Measurements from ENCODE around the gene CCND1. TPM values are rescaled to one million over a fixed set of nuclear protein-coding genes. Genes with fewer than 3 reads are reported as not detected.

Gene CCND1
- total and polyA plus RNA-seq, 5 donors: 55.9 to 149 (median 135) TPM

DNA sequence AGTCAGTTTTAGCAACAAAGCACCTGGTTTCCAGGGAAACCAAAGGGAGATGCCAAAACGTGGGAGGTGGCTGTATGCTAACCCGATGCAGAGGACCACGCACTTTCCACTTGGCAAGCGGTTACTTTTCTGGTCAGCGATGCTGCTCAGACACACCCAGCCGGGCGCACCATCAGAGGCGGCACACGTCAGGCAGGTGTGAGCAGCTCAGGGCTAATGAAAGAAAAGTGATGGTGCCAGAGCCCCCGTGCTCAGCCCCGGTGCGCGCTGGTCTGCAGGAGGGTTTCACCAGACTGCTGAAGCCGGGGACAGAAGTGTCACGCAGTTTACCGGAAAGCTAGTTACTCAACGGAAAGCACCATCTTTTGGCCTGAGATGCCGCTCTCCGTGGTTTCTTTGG is 28.5 kb downstream of the CCND1 start:
- no peak overlapping the region for H3K4me3 ChIP-seq (ENCODE audit: low read length)
- H3K9me3 ChIP-seq (ENCODE audit: control insufficient read depth, low read length): no peaks in the 10 kb centered on the region
- no peak for ATAC-seq
- intact Hi-C loops (cut with DNase I): loop anchor here in 2 of 4 donors (5.0 kb wide), 2 partner anchors 567 to 572 kb away; no protein-coding TSS in a partner anchor
- no peak overlapping the region for H3K27ac ChIP-seq (ENCODE audit: low read length)
- 88% methylated on average over 19 of the region's 19 CpGs for WGBS
- DNase-seq: peak in 2 of 3 donors; percentile 55 to 64
- no peaks in the 10 kb centered on the region for H3K27me3 ChIP-seq (ENCODE audit: control insufficient read depth, insufficient read depth)
- H3K4me1 ChIP-seq (ENCODE audit: control insufficient read depth, insufficient read depth, low read length): peaks cover 3% of the 10 kb centered on the region

GRCh38 chr11:69670158-69670845 is 29.3 kb downstream of the CCND1 start:
- WGBS: 28% methylated on average over 18 of the region's 18 CpGs
- DNase-seq: peak; percentile 85 to 94 (median 94)
- H3K9me3 ChIP-seq (ENCODE audit: control insufficient read depth, low read length): no peaks in the 10 kb centered on the region
- no peaks in the 10 kb centered on the region for H3K27me3 ChIP-seq (ENCODE audit: control insufficient read depth, insufficient read depth)
- peak; percentile 65 to 67 for ATAC-seq
- no peak overlapping the region for H3K4me3 ChIP-seq (ENCODE audit: low read length)
- H3K4me1 ChIP-seq (ENCODE audit: control insufficient read depth, insufficient read depth, low read length): peaks cover 3% of the 10 kb centered on the region
- H3K27ac ChIP-seq (ENCODE audit: low read length): no peak overlapping the region
- intact Hi-C loops (cut with DNase I): no loop called here

DNA sequence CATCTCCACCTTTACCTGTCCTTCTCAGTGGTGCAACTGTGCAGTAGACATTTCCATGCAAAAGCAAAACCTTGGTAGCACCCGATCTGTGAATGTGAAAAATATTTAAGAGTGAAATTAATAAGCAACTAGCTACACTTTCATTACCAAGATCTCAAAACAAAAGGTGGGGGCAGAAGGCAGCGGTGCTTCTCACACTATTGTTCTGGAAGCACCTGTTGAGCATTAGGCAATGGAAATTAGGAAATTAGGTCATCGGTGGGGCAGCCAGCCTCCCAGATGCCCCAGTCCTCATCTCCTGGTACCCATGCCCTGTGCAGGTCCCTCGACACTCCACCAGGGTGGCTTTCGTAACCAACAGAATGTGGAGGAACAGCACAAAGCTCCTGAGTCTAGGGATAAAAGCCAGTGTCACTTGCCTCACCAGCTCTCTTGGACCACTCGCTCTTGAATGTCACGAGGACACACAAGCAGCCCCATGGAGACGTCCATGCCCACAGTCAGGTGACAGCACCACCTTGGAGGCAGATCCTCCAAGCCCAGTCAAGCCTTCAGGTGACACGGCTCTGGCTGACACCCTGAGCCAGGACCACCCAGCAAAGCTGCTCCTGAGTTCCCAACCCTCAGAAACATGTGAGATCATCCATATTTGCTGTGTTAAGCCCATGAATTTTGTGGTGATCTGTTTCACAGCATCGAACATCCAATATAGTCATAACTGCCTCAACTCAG is 30.9 kb downstream of the CCND1 start:
- no peaks in the 10 kb centered on the region for H3K9me3 ChIP-seq (ENCODE audit: control insufficient read depth, low read length)
- peak in 1 of 3 donors; percentile 30 for DNase-seq
- intact Hi-C loops (cut with DNase I): no loop called here
- H3K27me3 ChIP-seq (ENCODE audit: control insufficient read depth, insufficient read depth): no peaks in the 10 kb centered on the region
- H3K27ac ChIP-seq (ENCODE audit: low read length): no peak overlapping the region
- no peak for ATAC-seq
- WGBS: 82% methylated on average over 10 of the region's 10 CpGs
- H3K4me1 ChIP-seq (ENCODE audit: control insufficient read depth, insufficient read depth, low read length): peaks cover 3% of the 10 kb centered on the region
- H3K4me3 ChIP-seq (ENCODE audit: low read length): no peak overlapping the region

DNA sequence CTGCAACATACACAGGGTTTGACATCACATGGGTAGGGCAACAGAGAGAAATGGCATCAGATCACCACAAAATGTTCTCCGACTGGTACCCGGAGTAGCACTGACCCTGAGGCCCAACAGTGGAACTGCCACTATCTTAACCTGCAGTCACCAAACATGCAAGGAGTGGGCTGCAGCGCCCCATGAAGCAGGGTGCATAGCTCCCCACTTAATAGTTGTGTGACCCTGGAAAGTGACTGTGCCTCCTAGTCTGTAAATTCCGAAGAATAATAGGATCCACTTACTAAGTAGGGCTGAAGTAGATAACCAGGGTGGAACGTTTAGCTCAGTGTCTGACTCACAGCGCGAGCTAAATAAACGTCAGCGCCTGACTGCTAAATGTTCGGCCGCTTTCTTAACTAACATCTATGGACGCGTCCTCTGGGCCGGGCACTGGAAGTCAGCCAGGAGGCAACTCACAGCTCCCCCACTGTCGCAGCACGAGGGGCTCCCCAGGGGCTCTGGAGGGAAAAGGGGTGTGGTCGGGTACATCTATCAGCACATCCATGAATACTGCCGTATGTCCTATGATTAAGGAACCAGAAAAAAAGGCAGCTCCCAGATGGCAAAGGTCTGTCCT is 33.4 kb downstream of the CCND1 start:
- H3K9me3 ChIP-seq (ENCODE audit: control insufficient read depth, low read length): no peaks in the 10 kb centered on the region
- intact Hi-C loops (cut with DNase I): no loop called here
- H3K4me3 ChIP-seq (ENCODE audit: low read length): peak overlapping the region; percentile 54
- H3K27me3 ChIP-seq (ENCODE audit: control insufficient read depth, insufficient read depth): no peaks in the 10 kb centered on the region
- WGBS: 17% methylated on average over 18 of the region's 18 CpGs
- peaks cover 3% of the 10 kb centered on the region for H3K4me1 ChIP-seq (ENCODE audit: control insufficient read depth, insufficient read depth, low read length)
- ATAC-seq (peak; percentile 8 to 53), DNase-seq (peak; percentile 72 to 80 (median 73))
- peak overlapping the region; percentile 71 for H3K27ac ChIP-seq (ENCODE audit: low read length)

- 4% methylated on average over 72 of the region's 72 CpGs for WGBS
- Histone ChIP-seq H3K9me3 (ENCODE audit: control insufficient read depth, low read length) (no peaks in the 10 kb centered on the region), H3K27me3 (ENCODE audit: control insufficient read depth, insufficient read depth) (no peaks in the 10 kb centered on the region), H3K27ac (ENCODE audit: low read length) (peak within 1 kb of the TSS; percentile 71), H3K4me3 (ENCODE audit: low read length) (peak within 1 kb of the TSS; percentile 54), H3K4me1 (ENCODE audit: control insufficient read depth, insufficient read depth, low read length) (peaks cover 3% of the 10 kb centered on the region)
- peak; percentile 98 to 99 for ATAC-seq
- intact Hi-C loops (cut with DNase I): no loop called here
- DNase-seq: peak; percentile 97 to 99 (median 99)
These were observed 34.1 kb downstream of the CCND1 start, which contains the start of gene LTO1 for GRCh38 chr11:69674886-69675714. TSS of gene LTO1 (minus strand) at chr11:69675353. CDS start at chr11:69675239, 114 bp downstream.

GRCh38 chr11:69677749-69678148 is 36.8 kb downstream of the CCND1 start:
- WGBS: 51% methylated on average over 2 of the region's 2 CpGs

GRCh38 chr11:69680688-69681087 is 39.7 kb downstream of the CCND1 start:
- DNase-seq: no peak
- ATAC-seq: no peak

More at GRCh38 chr11:69677749-69678148, 36.8 kb downstream of the CCND1 start:
- ATAC-seq (no peak), DNase-seq (no peak)
- Histone ChIP-seq H3K4me3 (ENCODE audit: low read length) (no peak overlapping the region), H3K27me3 (ENCODE audit: control insufficient read depth, insufficient read depth) (no peaks in the 10 kb centered on the region), H3K9me3 (ENCODE audit: control insufficient read depth, low read length) (no peaks in the 10 kb centered on the region), H3K27ac (ENCODE audit: low read length) (no peak overlapping the region), H3K4me1 (ENCODE audit: control insufficient read depth, insufficient read depth, low read length) (peaks cover 3% of the 10 kb centered on the region)
- intact Hi-C loops (cut with DNase I): no loop called here

GRCh38 chr11:69682221-69682620 is 41.3 kb downstream of the CCND1 start:
- intact Hi-C loops (cut with DNase I): loop anchor here in 1 of 4 donors (10.0 kb wide), 1 partner anchor 513 kb away; no protein-coding TSS in a partner anchor
- Histone ChIP-seq H3K27ac (ENCODE audit: low read length) (no peak overlapping the region), H3K4me1 (ENCODE audit: control insufficient read depth, insufficient read depth, low read length) (no peaks in the 10 kb centered on the region), H3K4me3 (ENCODE audit: low read length) (no peak overlapping the region), H3K9me3 (ENCODE audit: control insufficient read depth, low read length) (no peaks in the 10 kb centered on the region), H3K27me3 (ENCODE audit: control insufficient read depth, insufficient read depth) (no peaks in the 10 kb centered on the region)
- no peak for DNase-seq
- 78% methylated on average over 6 of the region's 6 CpGs for WGBS
- no peak for ATAC-seq

More at GRCh38 chr11:69680688-69681087, 39.7 kb downstream of the CCND1 start:
- H3K4me3 ChIP-seq (ENCODE audit: low read length): no peak overlapping the region
- intact Hi-C loops (cut with DNase I): loop anchor here in 1 of 4 donors (10.0 kb wide), 1 partner anchor 514 kb away; no protein-coding TSS in a partner anchor
- no peak overlapping the region for H3K27ac ChIP-seq (ENCODE audit: low read length)
- 90% methylated on average over 5 of the region's 5 CpGs for WGBS
- H3K9me3 ChIP-seq (ENCODE audit: control insufficient read depth, low read length): no peaks in the 10 kb centered on the region
- no peaks in the 10 kb centered on the region for H3K27me3 ChIP-seq (ENCODE audit: control insufficient read depth, insufficient read depth)
- H3K4me1 ChIP-seq (ENCODE audit: control insufficient read depth, insufficient read depth, low read length): no peaks in the 10 kb centered on the region

- H3K4me1 ChIP-seq (ENCODE audit: control insufficient read depth, insufficient read depth, low read length): no peaks in the 10 kb centered on the region
- intact Hi-C loops (cut with DNase I): loop anchor here in 1 of 4 donors (10.0 kb wide), 1 partner anchor 512 kb away; no protein-coding TSS in a partner anchor
- H3K9me3 ChIP-seq (ENCODE audit: control insufficient read depth, low read length): no peaks in the 10 kb centered on the region
- WGBS: 88% methylated on average over 7 of the region's 7 CpGs
- ATAC-seq (no peak), DNase-seq (no peak)
- no peaks in the 10 kb centered on the region for H3K27me3 ChIP-seq (ENCODE audit: control insufficient read depth, insufficient read depth)
- no peak overlapping the region for H3K4me3 ChIP-seq (ENCODE audit: low read length)
- H3K27ac ChIP-seq (ENCODE audit: low read length): no peak overlapping the region
These were observed 41.8 kb downstream of the CCND1 start for GRCh38 chr11:69682681-69683326.
